HEK293T (cell line): ENCODE results near the gene SLC41A3.

Source experiments
- CTCF ChIA-PET: fragments of 350-600 bp; formaldehyde crosslinking; extraction: SDS; loops from one replicate; lab custom pipeline; 2021; ENCODE audit warnings: antibody characterized with exemption, inconsistent platforms; lab: Yijun Ruan, JAX
- POLR2A ChIA-PET: fragments of 350-600 bp; formaldehyde crosslinking; extraction: SDS; loops from one replicate; lab custom pipeline; 2020; ENCODE audit warnings: antibody characterized with exemption, inconsistent platforms; lab: Yijun Ruan, JAX
- DNase-seq: peaks from one replicate; pipeline ENCODE4 v3.0.0; 2012; ENCODE audit warnings: mixed read lengths; ENCODE audit errors: extremely low spot score
- ARNT ChIP-seq: fragments of 450-650 bp; IDR thresholded peaks from 2 replicates; pipeline ENCODE4 v1.6.1; 2017; ENCODE audit warnings: mild to moderate bottlenecking
- BHLHE40 ChIP-seq: fragments of 450-650 bp; IDR thresholded peaks from 2 replicates; pipeline ENCODE4 v1.6.1; 2016; ENCODE audit warnings: mild to moderate bottlenecking, moderate library complexity, borderline replicate concordance
- CTBP1 ChIP-seq: fragments of 450-650 bp; IDR thresholded peaks from 2 replicates; pipeline ENCODE4 v1.6.1; 2016; ENCODE audit warnings: borderline replicate concordance
- ELF4 ChIP-seq: fragments of 450-650 bp; IDR thresholded peaks from 2 replicates; pipeline ENCODE4 v1.6.1; 2017; ENCODE audit warnings: antibody characterized with exemption
- FOXA1 ChIP-seq: fragments of 450-650 bp; IDR thresholded peaks from 2 replicates; pipeline ENCODE4 v1.6.1; 2016; ENCODE audit warnings: mild to moderate bottlenecking
- FOXK2 ChIP-seq: fragments of 450-650 bp; IDR thresholded peaks from 2 replicates; pipeline ENCODE4 v1.6.1; 2016; ENCODE audit warnings: mild to moderate bottlenecking
- FOXM1 ChIP-seq: fragments of 450-650 bp; IDR thresholded peaks from 2 replicates; pipeline ENCODE4 v1.6.1; 2017; ENCODE audit warnings: mild to moderate bottlenecking, borderline replicate concordance
- HDGF ChIP-seq: fragments of 450-650 bp; IDR thresholded peaks from 2 replicates; pipeline ENCODE4 v1.6.1; 2017; ENCODE audit warnings: antibody characterized with exemption, borderline replicate concordance
- L3MBTL2 ChIP-seq: fragments of 450-650 bp; conservative IDR thresholded peaks from 2 replicates; pipeline ENCODE4 v1.6.1; 2016; ENCODE audit warnings: mild to moderate bottlenecking
- LEF1 ChIP-seq: fragments of 450-650 bp; IDR thresholded peaks from 2 replicates; pipeline ENCODE4 v1.6.1; 2017; ENCODE audit warnings: mild to moderate bottlenecking, borderline replicate concordance
- NFRKB ChIP-seq: fragments of 450-650 bp; IDR thresholded peaks from 2 replicates; pipeline ENCODE4 v1.6.1; 2016; ENCODE audit warnings: mild to moderate bottlenecking, moderate library complexity
- SP1 ChIP-seq: fragments of 450-650 bp; IDR thresholded peaks from 2 replicates; pipeline ENCODE4 v1.6.1; 2017
- SUZ12 ChIP-seq: fragments of 450-650 bp; IDR thresholded peaks from 2 replicates; pipeline ENCODE4 v1.6.1; 2016; ENCODE audit warnings: mild to moderate bottlenecking
- TARDBP ChIP-seq: fragments of 450-650 bp; IDR thresholded peaks from 2 replicates; pipeline ENCODE4 v1.6.1; 2016
- ZNF384 ChIP-seq: fragments of 450-650 bp; IDR thresholded peaks from 2 replicates; pipeline ENCODE4 v1.6.1; 2016
- TF ChIP-seq, protein P1 (sequence below): fragments of 450-650 bp; IDR thresholded peaks from 2 replicates; pipeline ENCODE4 v1.6.1; 2016

The SLC41A3 gene

GRCh38 chr3:126018995-126019394 is 64.9 kb downstream of the SLC41A3 start:
- DNase-seq: no peak
- TF ChIP-seq TARDBP (no peak), SUZ12 (no peak), FOXK2 (no peak), ELF4 (no peak), BHLHE40 (no peak), LEF1 (no peak), L3MBTL2 (no peak), FOXA1 (no peak), CTBP1 (no peak)
- TF ChIP-seq, protein P1, sequence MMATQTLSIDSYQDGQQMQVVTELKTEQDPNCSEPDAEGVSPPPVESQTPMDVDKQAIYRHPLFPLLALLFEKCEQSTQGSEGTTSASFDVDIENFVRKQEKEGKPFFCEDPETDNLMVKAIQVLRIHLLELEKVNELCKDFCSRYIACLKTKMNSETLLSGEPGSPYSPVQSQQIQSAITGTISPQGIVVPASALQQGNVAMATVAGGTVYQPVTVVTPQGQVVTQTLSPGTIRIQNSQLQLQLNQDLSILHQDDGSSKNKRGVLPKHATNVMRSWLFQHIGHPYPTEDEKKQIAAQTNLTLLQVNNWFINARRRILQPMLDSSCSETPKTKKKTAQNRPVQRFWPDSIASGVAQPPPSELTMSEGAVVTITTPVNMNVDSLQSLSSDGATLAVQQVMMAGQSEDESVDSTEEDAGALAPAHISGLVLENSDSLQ: no peak
- ChIA-PET POLR2A (no interaction called here), CTCF (no interaction called here)

DNA sequence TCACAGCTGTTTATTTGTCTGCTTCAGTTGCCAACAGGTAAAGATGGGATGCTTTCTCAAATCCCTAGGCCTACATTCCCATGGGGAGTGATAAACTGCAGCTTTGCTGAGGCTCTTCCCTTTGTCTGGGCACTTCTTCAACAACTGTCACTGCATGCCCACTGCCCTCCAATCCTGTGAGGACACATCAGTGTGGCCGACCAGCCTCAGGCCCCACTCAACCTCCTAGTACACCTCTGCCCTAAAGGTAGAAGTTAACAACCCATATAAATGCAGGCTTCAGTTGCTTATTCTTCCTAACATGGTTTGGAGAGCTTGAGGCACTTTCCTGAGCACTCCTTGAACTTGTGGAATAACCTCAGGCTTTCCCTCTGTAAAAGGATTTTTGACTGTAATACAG is 65.4 kb downstream of the SLC41A3 start:
- CTCF ChIA-PET: no interaction called here
- no peak for TF ChIP-seq ARNT
- TF ChIP-seq CTBP1: no peak
- TF ChIP-seq FOXM1: no peak
- POLR2A ChIA-PET: no interaction called here
- DNase-seq: no peak

- TF ChIP-seq L3MBTL2 (no peak), TARDBP (no peak), BHLHE40 (no peak), SP1 (no peak), LEF1 (no peak), NFRKB (no peak), ARNT (no peak), CTBP1 (no peak), FOXK2 (no peak), ZNF384 (no peak), FOXA1 (no peak), ELF4 (no peak), FOXM1 (no peak), HDGF (no peak), SUZ12 (no peak)
- TF ChIP-seq, protein P1: no peak
- DNase-seq: no peak
- ChIA-PET CTCF (no interaction called here), POLR2A (no interaction called here)
These were observed 66.6 kb downstream of the SLC41A3 start for GRCh38 chr3:126017362-126017761.

GRCh38 chr3:126016616-126017015 is 67.3 kb downstream of the SLC41A3 start:
- no peak for DNase-seq
- TF ChIP-seq FOXK2: no peak
- no peak for TF ChIP-seq L3MBTL2
- POLR2A ChIA-PET: no interaction called here
- CTCF ChIA-PET: interaction anchor here (0.6 kb wide), 1 partner anchor 121 kb away, joined by 3 read pairs; no protein-coding TSS in a partner anchor

DNA sequence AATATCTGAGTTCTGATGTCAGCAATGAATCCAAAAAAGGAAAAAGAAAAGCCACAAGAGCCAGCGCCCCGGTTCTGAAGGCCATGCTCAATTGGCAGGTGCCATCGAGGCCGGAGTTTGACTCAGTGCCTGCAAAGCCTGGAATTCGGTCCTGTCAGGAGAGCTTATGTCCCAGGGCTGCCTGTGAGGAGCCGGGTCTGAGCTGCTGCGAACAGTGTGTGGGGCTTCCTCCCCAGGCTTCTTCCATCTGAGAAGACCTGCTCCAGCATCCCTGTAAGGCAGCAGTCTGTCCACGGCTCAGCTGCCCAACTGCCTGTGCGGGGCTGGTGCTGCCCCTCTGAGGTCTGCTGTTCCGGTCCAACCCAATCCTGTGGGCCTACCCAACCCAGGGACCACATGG is 68.8 kb downstream of the SLC41A3 start:
- ChIA-PET CTCF (no interaction called here), POLR2A (no interaction called here)
- TF ChIP-seq FOXM1 (no peak), SP1 (no peak), NFRKB (no peak), SUZ12 (no peak), ZNF384 (no peak), FOXK2 (no peak), ELF4 (no peak), HDGF (no peak), TARDBP (no peak), CTBP1 (no peak), L3MBTL2 (no peak), ARNT (no peak), FOXA1 (no peak), BHLHE40 (no peak), LEF1 (no peak)
- TF ChIP-seq, protein P1: no peak

GRCh38 chr3:126014252-126014651 is 69.7 kb downstream of the SLC41A3 start:
- CTCF ChIA-PET: no interaction called here
- POLR2A ChIA-PET: no interaction called here
- TF ChIP-seq TARDBP (no peak), ZNF384 (no peak), FOXM1 (no peak), L3MBTL2 (no peak), FOXK2 (no peak), BHLHE40 (no peak), SP1 (no peak)
- no peak for DNase-seq

More for the DNA sequence above, 68.8 kb downstream of the SLC41A3 start:
- DNase-seq: no peak

DNA sequence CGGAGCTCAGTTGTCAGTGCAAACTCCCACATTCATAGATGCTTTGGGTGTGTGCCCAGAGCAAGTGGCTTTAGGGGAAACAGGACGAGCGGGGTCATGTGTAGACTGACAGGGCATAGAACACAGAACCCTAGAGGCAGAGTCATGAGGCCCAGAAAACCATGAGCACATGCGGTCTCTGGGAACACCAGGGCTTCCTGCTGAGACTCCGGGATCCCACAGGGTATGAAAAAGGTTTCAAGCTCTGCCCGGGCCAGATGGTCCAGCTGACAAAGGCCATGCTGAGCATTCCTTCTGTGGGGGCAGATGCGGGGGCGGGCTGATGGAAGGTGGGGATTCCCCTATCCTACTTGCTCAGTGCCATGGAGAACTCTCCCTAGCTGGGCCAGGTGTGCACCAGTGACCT is 70.2 kb downstream of the SLC41A3 start:
- POLR2A ChIA-PET: no interaction called here
- TF ChIP-seq ZNF384: no peak
- TF ChIP-seq ELF4: no peak
- TF ChIP-seq NFRKB: no peak
- CTCF ChIA-PET: no interaction called here
- no peak for DNase-seq

- DNase-seq: no peak
- POLR2A ChIA-PET: no interaction called here
- CTCF ChIA-PET: no interaction called here
- TF ChIP-seq FOXK2: no peak
- no peak for TF ChIP-seq CTBP1
- no peak for TF ChIP-seq ZNF384
- TF ChIP-seq BHLHE40: no peak
- TF ChIP-seq SP1: no peak
- TF ChIP-seq ARNT: no peak
- no peak for TF ChIP-seq TARDBP
- no peak for TF ChIP-seq SUZ12
- TF ChIP-seq, protein P1: no peak
- TF ChIP-seq L3MBTL2: no peak
- TF ChIP-seq NFRKB: no peak
- TF ChIP-seq FOXM1: no peak
- no peak for TF ChIP-seq ELF4
- TF ChIP-seq LEF1: no peak
- no peak for TF ChIP-seq FOXA1
These were observed 74.7 kb downstream of the SLC41A3 start for GRCh38 chr3:126009181-126009580.
